GM12878 (cell line): ENCODE data around the gene SLC39A7. TPM values are rescaled to one million over a fixed set of nuclear protein-coding genes. Genes with fewer than 3 reads are reported as not detected.

Experiments
- ATAC-seq: fragments of 200-7000 bp; cut with Tn5 transposase; 3 replicates; pipeline ENCODE4 v1.9.1; 2020; ENCODE audit warnings: mild to moderate bottlenecking, moderate library complexity
- BruUV-seq: library from RNA; stranded (reverse); fragments of 400-500 nt; replicated peaks from 2 replicates; lab custom pipeline; 2021; lab: Mats Ljungman, UMichigan
- CTCF ChIA-PET: fragments of 300-600 bp; sonication (Branson Sonifier 250); formaldehyde crosslinking; extraction: SDS; loops from one replicate; lab custom pipeline; 2021; ENCODE audit warnings: inconsistent platforms; lab: Yijun Ruan, JAX
- POLR2A ChIA-PET: fragments of 350-600 bp; formaldehyde crosslinking; extraction: SDS; loops from one replicate; lab custom pipeline; 2021; ENCODE audit warnings: inconsistent platforms; lab: Charles Lee
- RAD21 ChIA-PET: fragments of 300-600 bp; sonication (Branson Sonifier 250); formaldehyde crosslinking; loops from one replicate; lab custom pipeline; 2023; ENCODE audit warnings: antibody characterized with exemption; ENCODE audit not compliant: unreplicated experiment; lab: Charles Lee
- SMC1A ChIA-PET: fragments of 300-600 bp; sonication (Branson Sonifier 250); formaldehyde crosslinking; loops from one replicate; lab custom pipeline; 2023; ENCODE audit not compliant: unreplicated experiment, uncharacterized antibody; lab: Charles Lee
- DNase-seq: peaks from one replicate; pipeline ENCODE4 v3.0.0-alpha.2; 2011; ENCODE audit warnings: low read depth, low spot score
- FAIRE-seq: peaks from 3 replicates; lab custom pipeline; 2011; peaks lifted over from hg19 to GRCh38; lab: Jason Lieb, UNC
- H2AFZ ChIP-seq: 2 replicates; pipeline ENCODE4 v1.6.0; 2011; ENCODE audit warnings: low read depth, low read length, control low read depth; ENCODE audit not compliant: control insufficient read depth
- H3K27ac ChIP-seq: 2 replicates; pipeline ENCODE4 v1.5.1; 2011; ENCODE audit warnings: control low read depth; ENCODE audit not compliant: control insufficient read depth, insufficient read depth
- H3K27me3 ChIP-seq, 2 experiments: replicated peaks in 1 of 2; 2 replicates each; pipeline versions ENCODE4 v1.6.0 to v1.6.1; 2011; ENCODE audit warnings: low read length in 1 of 2; ENCODE audit not compliant: control insufficient read depth in 2 of 2, insufficient read depth in 2 of 2
- H3K36me3 ChIP-seq, 2 experiments: 2 replicates each; pipeline ENCODE4 v1.5.1; 2011; ENCODE audit warnings: low read length in 1 of 2; ENCODE audit not compliant: control insufficient read depth in 2 of 2, insufficient read depth in 2 of 2
- H3K4me1 ChIP-seq: 2 replicates; pipeline ENCODE4 v1.6.1; 2011; ENCODE audit warnings: mild to moderate bottlenecking, low read length, moderate library complexity, mixed read lengths; ENCODE audit not compliant: control insufficient read depth, insufficient read depth
- H3K4me2 ChIP-seq: 2 replicates; pipeline ENCODE4 v1.6.0; 2011; ENCODE audit warnings: control low read depth; ENCODE audit not compliant: control insufficient read depth, insufficient read depth
- H3K4me3 ChIP-seq: fragments of 200-600 bp; sonication (generic); 2 replicates; pipeline ENCODE4 v1.5.1; 2016
- H3K79me2 ChIP-seq: 2 replicates; pipeline ENCODE4 v1.6.0; 2011; ENCODE audit warnings: low read length; ENCODE audit not compliant: control insufficient read depth, insufficient read depth
- H3K9ac ChIP-seq: 2 replicates; pipeline ENCODE4 v1.8.0; 2011; ENCODE audit warnings: low read length, control low read depth, mixed read lengths; ENCODE audit not compliant: control insufficient read depth, insufficient read depth
- H3K9me3 ChIP-seq: replicated peaks from 3 replicates; pipeline ENCODE4 v1.5.1; 2011; ENCODE audit warnings: mild to moderate bottlenecking, low read length; ENCODE audit not compliant: control insufficient read depth, insufficient read depth
- H4K20me1 ChIP-seq: 2 replicates; pipeline ENCODE4 v1.6.0; 2011; ENCODE audit not compliant: control insufficient read depth, insufficient read depth
- BHLHE40 ChIP-seq, 2 experiments: fragments of 450-650 bp in 1 of 2; IDR thresholded peaks; 2 replicates each; pipeline ENCODE4 v1.6.1; 2011 to 2017; ENCODE audit warnings: low read depth in 2 of 2, borderline replicate concordance in 1 of 2, improper control_type of control experiment in 1 of 2, low read length in 1 of 2, mild to moderate bottlenecking in 1 of 2
- DPF2 ChIP-seq: fragments of 450-650 bp; IDR thresholded peaks from 2 replicates; pipeline ENCODE4 v1.6.1; 2017; ENCODE audit warnings: mild to moderate bottlenecking
- E2F4 ChIP-seq: IDR thresholded peaks from 2 replicates; pipeline ENCODE4 v1.6.1; 2012; ENCODE audit warnings: low read depth, low read length, improper control_type of control experiment
- E4F1 ChIP-seq: fragments of 450-650 bp; IDR thresholded peaks from 2 replicates; pipeline ENCODE4 v1.6.1; 2018; ENCODE audit warnings: borderline replicate concordance, mild to moderate bottlenecking; ENCODE audit not compliant: partially characterized antibody
- IKZF2 ChIP-seq, 2 experiments: fragments of 450-650 bp; IDR thresholded peaks; 2 replicates each; pipeline ENCODE4 v1.6.1; 2017; ENCODE audit warnings: mild to moderate bottlenecking in 2 of 2, moderate library complexity in 2 of 2
- NR2F1 ChIP-seq: fragments of 450-650 bp; conservative IDR thresholded peaks from 2 replicates; pipeline ENCODE4 v1.6.1; 2017; ENCODE audit warnings: mild to moderate bottlenecking
- RAD21 ChIP-seq: IDR thresholded peaks from 2 replicates; pipeline ENCODE4 v1.6.1; 2011; ENCODE audit warnings: mild to moderate bottlenecking, low read depth, low read length, moderate library complexity; ENCODE audit not compliant: insufficient read depth
- SIN3A ChIP-seq: IDR thresholded peaks from 2 replicates; pipeline ENCODE4 v1.6.1; 2012; ENCODE audit warnings: low read depth, low read length, improper control_type of control experiment
- SREBF2 ChIP-seq: IDR thresholded peaks from 2 replicates; pipeline ENCODE4 v1.6.1; 2012; ENCODE audit warnings: mild to moderate bottlenecking, low read length
- ZBTB4 ChIP-seq: fragments of 450-650 bp; formaldehyde crosslinking; IDR thresholded peaks from 2 replicates; pipeline ENCODE4 v1.4.0; 2022; ENCODE audit warnings: mild to moderate bottlenecking, moderate library complexity
- WGBS: methylation state at CpG from one replicate; pipeline ENCODE4 v1.1.6; 2016; ENCODE audit warnings: low lambda C conversion rate; ENCODE audit not compliant: insufficient replicate concordance, insufficient coverage; ENCODE audit errors: missing lambda C conversion rate; 5-methylcytosine and 5-hydroxymethylcytosine counted together
- in situ Hi-C: fragments of 300-500 bp; cut with MboI; formaldehyde crosslinking; loops from 9 replicates; pipeline ENCODE4 v1.14.3; 2018; ENCODE audit warnings: mixed read lengths
- intact Hi-C: fragments of 100-400 bp; cut with micrococcal nuclease; formaldehyde crosslinking; loops from one replicate; pipeline ENCODE4 v1.14.2; 2022; ENCODE audit not compliant: unreplicated experiment
- polyA plus RNA-seq, 11 experiments: library from polyadenylated mRNA; depleted of rRNA in 4 of 11; unstranded in 6 of 11; stranded (reverse) in 5 of 11; fragments of >200 nt; fragmentation: Nextera tagmentation in 4 of 11; fragmentation: Illumina TruSeq in 1 of 11; extraction: Ambion mirVana in 4 of 11; extraction: Trizol in 1 of 11; gene quantifications; 1 replicate in 1 of 11; 2 replicates in 10 of 11; pipeline versions ENCODE4 v1.2.1 to v1.2.3, GENCODE V29; 2011 to 2016; ENCODE audit warnings: inconsistent platforms in 2 of 11, missing spikeins in 2 of 11, low read depth in 1 of 11
- total RNA-seq, 4 experiments: library from RNA; depleted of rRNA in 3 of 4; stranded (reverse); fragments of >200 nt in 3 of 4; fragmentation: Illumina TruSeq in 1 of 4; extraction: Trizol in 1 of 4; gene quantifications; 2 replicates each; pipeline versions ENCODE4 v1.2.1 to v1.2.3, GENCODE V29; 2013 to 2021
- TF ChIP-seq, protein P1 (sequence below): IDR thresholded peaks from 2 replicates; pipeline ENCODE4 v1.6.1; 2012; ENCODE audit warnings: mild to moderate bottlenecking, low read depth, low read length

SLC39A7 gene
- total and polyA plus RNA-seq, 10 of the 15 experiments (the other 5 are each of a cell fraction or from before 2014, with no cell fraction given): 7.3 to 63.1 (median 40.6) TPM

DNA sequence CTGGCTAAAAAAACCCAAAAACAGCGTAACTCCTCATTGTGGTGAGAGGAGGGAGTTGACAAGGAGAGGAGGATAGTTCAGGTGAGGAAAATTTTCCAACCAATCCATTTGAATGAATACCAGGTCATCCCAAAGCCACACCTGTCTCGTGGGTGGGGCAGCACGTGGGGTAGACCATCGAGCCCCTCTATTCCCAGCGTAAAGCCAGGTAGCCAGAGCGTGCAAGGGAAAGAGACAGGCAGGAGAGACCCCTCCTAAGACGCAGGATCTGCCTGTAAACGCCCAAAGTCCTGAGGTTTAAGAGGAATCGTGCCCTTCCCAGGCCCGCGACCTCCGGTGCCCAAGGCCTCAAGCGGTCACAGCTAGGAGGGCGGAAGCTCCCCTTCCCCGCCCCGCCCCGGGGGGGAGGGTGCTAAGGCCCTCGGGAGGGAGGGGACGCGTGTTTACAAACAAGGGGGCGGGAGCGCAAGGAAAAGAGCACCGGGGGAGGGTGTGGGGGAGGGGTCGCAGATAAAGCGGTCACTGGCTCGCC, 914 bp upstream of the SLC39A7 start:
- peaks cover 28% of the 10 kb centered on the region for H3K4me1 ChIP-seq
- TF ChIP-seq BHLHE40 (IDR thresholded peaks at IDR 0.05; ENCODE audit: borderline replicate concordance in 1 of 2, low read depth in 2 of 2, low read length in 1 of 2): peak in 1 of 2 experiments; percentile 47; a peak in 2 of 4 replicates
- no peak for TF ChIP-seq E2F4
- TF ChIP-seq RAD21: no peak
- no peak for TF ChIP-seq SIN3A
- peak; percentile 25; the same call in 1 of the 2 replicates for TF ChIP-seq NR2F1
- TF ChIP-seq IKZF2 (IDR thresholded peaks at IDR 0.05): 0 out of 4 replicates have a peak, but pooled peaks of 1 of the 2 experiments have one; percentile 32
- TF ChIP-seq DPF2: no peak
- TF ChIP-seq, protein P1, sequence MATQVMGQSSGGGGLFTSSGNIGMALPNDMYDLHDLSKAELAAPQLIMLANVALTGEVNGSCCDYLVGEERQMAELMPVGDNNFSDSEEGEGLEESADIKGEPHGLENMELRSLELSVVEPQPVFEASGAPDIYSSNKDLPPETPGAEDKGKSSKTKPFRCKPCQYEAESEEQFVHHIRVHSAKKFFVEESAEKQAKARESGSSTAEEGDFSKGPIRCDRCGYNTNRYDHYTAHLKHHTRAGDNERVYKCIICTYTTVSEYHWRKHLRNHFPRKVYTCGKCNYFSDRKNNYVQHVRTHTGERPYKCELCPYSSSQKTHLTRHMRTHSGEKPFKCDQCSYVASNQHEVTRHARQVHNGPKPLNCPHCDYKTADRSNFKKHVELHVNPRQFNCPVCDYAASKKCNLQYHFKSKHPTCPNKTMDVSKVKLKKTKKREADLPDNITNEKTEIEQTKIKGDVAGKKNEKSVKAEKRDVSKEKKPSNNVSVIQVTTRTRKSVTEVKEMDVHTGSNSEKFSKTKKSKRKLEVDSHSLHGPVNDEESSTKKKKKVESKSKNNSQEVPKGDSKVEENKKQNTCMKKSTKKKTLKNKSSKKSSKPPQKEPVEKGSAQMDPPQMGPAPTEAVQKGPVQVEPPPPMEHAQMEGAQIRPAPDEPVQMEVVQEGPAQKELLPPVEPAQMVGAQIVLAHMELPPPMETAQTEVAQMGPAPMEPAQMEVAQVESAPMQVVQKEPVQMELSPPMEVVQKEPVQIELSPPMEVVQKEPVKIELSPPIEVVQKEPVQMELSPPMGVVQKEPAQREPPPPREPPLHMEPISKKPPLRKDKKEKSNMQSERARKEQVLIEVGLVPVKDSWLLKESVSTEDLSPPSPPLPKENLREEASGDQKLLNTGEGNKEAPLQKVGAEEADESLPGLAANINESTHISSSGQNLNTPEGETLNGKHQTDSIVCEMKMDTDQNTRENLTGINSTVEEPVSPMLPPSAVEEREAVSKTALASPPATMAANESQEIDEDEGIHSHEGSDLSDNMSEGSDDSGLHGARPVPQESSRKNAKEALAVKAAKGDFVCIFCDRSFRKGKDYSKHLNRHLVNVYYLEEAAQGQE: no peak
- no peak for TF ChIP-seq SREBF2
- no peak for TF ChIP-seq E4F1
- TF ChIP-seq ZBTB4: no peak

More for the DNA sequence above, 914 bp upstream of the SLC39A7 start:
- peaks cover 19 to 33% of the 10 kb centered on the region in 2 experiments for H3K36me3 ChIP-seq
- DNase-seq: no peak
- no peaks in the 10 kb centered on the region for H4K20me1 ChIP-seq
- peak overlapping the region; percentile 22 for H2AFZ ChIP-seq
- in situ Hi-C loops: no loop called here
- SMC1A ChIA-PET: interaction anchor here (1.3 to 1.8 kb wide), 2 partner anchors 9 to 49 kb away, joined by 4 to 5 read pairs; no protein-coding TSS in a partner anchor
- intact Hi-C loops: loop anchor here (10.0 kb wide), 1 partner anchor 375 kb away; no protein-coding TSS in a partner anchor
- peak overlapping the region; percentile 75 for H3K4me3 ChIP-seq
- peak; percentile 65 for ATAC-seq
- peak overlapping the region; percentile 99 for H3K9ac ChIP-seq
- BruUV-seq: TSS peak; percentile 53
- peak overlapping the region; percentile 99 for H3K27ac ChIP-seq
- POLR2A ChIA-PET: interaction anchor here (0.6 to 1.4 kb wide), 10 partner anchors 9 to 228 kb away, joined by 3 to 12 read pairs (median 3); partner anchors contain the start of genes B3GALT4, HLA-DPB1, RING1 and RPS18
- H3K4me2 ChIP-seq: peak overlapping the region; percentile 77
- peak; percentile 56 for FAIRE-seq
- H3K79me2 ChIP-seq: peaks cover 33% of the 10 kb centered on the region
- WGBS: under 1% methylated on average over 13 of the region's 26 CpGs
- no peaks in the 10 kb centered on the region for H3K9me3 ChIP-seq
- CTCF ChIA-PET: interaction anchor here (0.6 to 5.8 kb wide), 4 partner anchors 9 to 49 kb away, joined by 3 to 41 read pairs (median 6); partner anchors contain the start of gene RING1
- no peaks in the 10 kb centered on the region for H3K27me3 ChIP-seq
- RAD21 ChIA-PET: interaction anchor here (0.6 to 1.9 kb wide), 8 partner anchors 8 to 181 kb away, joined by 3 to 11 read pairs (median 4); partner anchors contain the start of genes HLA-DPA1, RING1, RPS18 and VPS52
